K562 (cell line): ENCODE measurements around the gene UCN.

ENCODE experiments used
- DACH1 ChIP-seq: fragments of 450-650 bp; IDR thresholded peaks from 2 replicates; pipeline ENCODE4 v1.6.1; 2018; ENCODE audit not compliant: partially characterized antibody
- IRF2 ChIP-seq: sonication (generic); formaldehyde crosslinking; IDR thresholded peaks from 2 replicates; pipeline ENCODE4 v1.8.1; 2022; ENCODE audit warnings: mild to moderate bottlenecking, missing genetic modification reagents
- KAT2B ChIP-seq: IDR thresholded peaks from one replicate; pipeline ENCODE4 v1.6.1; 2012; ENCODE audit warnings: low read depth, mild to moderate bottlenecking, control low read depth, inconsistent platforms, low read length, moderate library complexity
- NFYB ChIP-seq: IDR thresholded peaks from 2 replicates; pipeline ENCODE4 v1.6.1; 2011; ENCODE audit warnings: mild to moderate bottlenecking, moderate library complexity; ENCODE audit not compliant: insufficient read length; ENCODE audit errors: extremely low read depth
- POLR2A ChIP-seq: fragments of 450-650 bp; conservative IDR thresholded peaks from 2 replicates; pipeline ENCODE4 v1.6.1; 2016
- SP1 ChIP-seq: sonication (generic); formaldehyde crosslinking; IDR thresholded peaks from 2 replicates; pipeline ENCODE4 v1.8.1; 2022; ENCODE audit warnings: mild to moderate bottlenecking, missing genetic modification reagents

DNA sequence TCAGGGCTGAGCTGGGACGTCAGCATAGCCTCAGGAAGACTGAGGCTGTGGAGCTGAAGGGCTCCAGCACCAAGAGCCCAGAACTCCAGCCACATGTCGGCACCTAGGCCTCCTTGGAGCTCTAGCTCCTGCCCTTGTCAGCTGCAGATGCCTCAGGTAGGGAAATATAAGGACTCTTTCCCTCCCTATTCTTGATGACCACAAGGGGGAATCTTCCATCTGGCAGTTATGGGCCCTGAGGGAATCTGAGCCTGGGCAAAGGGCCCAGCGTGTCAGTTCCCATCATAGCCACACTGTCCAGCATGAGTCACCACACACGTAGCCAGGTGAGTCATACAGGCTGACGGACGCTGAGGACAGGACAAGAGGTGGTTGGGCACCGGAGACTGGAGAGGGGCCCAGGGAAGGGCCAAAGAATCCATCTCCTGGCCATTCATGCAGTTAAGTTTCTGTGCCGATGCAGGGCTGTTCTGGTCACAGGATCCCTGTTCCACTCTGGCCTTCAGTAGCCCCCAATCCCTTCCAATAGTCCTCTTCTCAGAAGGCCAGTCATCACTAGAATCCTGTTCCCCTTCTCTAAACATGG, 12.8 kb upstream of the UCN start:
- TF ChIP-seq SP1 (CRISPR knock-in tag), result peak; percentile 72
- no peak for TF ChIP-seq POLR2A
- no peak for TF ChIP-seq NFYB
- no peak for TF ChIP-seq KAT2B
- TF ChIP-seq IRF2 (CRISPR knock-in tag), result no peak
- no peak for TF ChIP-seq DACH1
